GM13976 (cell line): ENCODE results near the gene UQCRQ.

Experiments
- DNase-seq: peaks from one replicate; pipeline ENCODE4 v3.0.0; 2012; ENCODE audit warnings: low spot score
- in situ Hi-C: fragments of 300-500 bp; cut with MboI; formaldehyde crosslinking; loops from one replicate; pipeline ENCODE4 v1.12.0; 2022; ENCODE audit warnings: low sequenced_read_pairs, mixed read lengths, inconsistent platforms; ENCODE audit not compliant: unreplicated experiment
- TF ChIP-seq, protein P1 (sequence below): IDR thresholded peaks from 2 replicates; pipeline ENCODE4 v1.5.1; 2012; ENCODE audit warnings: borderline replicate concordance, mild to moderate bottlenecking; ENCODE audit not compliant: insufficient read depth; ENCODE audit errors: extremely low read depth, missing control alignments, control extremely low read depth

UQCRQ gene

GRCh38 chr5:132866342-132867045 is at the start of gene UQCRQ, which contains the start of gene GDF9:
TSS of gene UQCRQ (plus strand) at chr5:132866642. CDS start at chr5:132866882, 240 bp downstream.
TSS of gene GDF9 (minus strand) at chr5:132866469. CDS start at chr5:132864533, 1,936 bp downstream.
- in situ Hi-C loops = no loop called here
- TF ChIP-seq, protein P1, sequence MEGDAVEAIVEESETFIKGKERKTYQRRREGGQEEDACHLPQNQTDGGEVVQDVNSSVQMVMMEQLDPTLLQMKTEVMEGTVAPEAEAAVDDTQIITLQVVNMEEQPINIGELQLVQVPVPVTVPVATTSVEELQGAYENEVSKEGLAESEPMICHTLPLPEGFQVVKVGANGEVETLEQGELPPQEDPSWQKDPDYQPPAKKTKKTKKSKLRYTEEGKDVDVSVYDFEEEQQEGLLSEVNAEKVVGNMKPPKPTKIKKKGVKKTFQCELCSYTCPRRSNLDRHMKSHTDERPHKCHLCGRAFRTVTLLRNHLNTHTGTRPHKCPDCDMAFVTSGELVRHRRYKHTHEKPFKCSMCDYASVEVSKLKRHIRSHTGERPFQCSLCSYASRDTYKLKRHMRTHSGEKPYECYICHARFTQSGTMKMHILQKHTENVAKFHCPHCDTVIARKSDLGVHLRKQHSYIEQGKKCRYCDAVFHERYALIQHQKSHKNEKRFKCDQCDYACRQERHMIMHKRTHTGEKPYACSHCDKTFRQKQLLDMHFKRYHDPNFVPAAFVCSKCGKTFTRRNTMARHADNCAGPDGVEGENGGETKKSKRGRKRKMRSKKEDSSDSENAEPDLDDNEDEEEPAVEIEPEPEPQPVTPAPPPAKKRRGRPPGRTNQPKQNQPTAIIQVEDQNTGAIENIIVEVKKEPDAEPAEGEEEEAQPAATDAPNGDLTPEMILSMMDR = peak; percentile 19
- peak; percentile 98 for DNase-seq

GRCh38 chr5:132817011-132817410 is 49.4 kb upstream of the UQCRQ start:
- no peak for DNase-seq
- in situ Hi-C loops = loop anchor here (10.0 kb wide), 1 partner anchor 292 kb away; no protein-coding TSS in a partner anchor
- TF ChIP-seq, protein P1 = no peak

- in situ Hi-C loops = loop anchor here (10.0 kb wide), 1 partner anchor 295 kb away; no protein-coding TSS in a partner anchor
- DNase-seq = no peak
- TF ChIP-seq, protein P1 = no peak
These were observed 47.0 kb upstream of the UQCRQ start for GRCh38 chr5:132819468-132819867.

DNA sequence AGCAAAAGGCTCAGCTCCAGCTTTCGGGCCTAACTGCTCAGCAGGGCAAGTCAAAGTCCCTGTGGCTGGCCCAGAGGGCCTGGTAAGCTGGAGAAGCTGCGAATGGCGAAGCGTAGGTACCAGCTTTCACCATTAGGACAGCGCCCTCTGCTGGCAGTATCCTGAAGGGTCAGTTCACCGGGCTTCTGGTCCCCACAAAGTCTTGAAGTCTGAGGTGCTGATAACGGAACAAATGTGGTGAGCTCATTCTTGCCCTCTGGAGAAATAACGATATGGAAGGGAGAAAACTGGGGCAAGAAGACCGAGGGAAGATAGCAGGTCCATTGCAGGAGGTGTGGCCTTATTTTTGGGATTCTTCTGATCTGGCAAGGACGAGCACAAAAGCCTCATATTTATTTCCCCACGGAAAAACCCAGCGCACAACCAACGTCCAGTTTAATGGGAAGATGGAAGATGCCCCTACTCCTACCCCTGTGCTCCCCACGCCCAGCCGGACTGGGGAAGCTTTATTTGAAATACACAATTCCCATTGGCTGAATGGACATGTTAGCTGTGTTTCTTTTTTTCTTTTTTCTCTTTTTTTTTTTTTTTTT is 46.2 kb upstream of the UQCRQ start:
- TF ChIP-seq, protein P1 = peak; percentile 89
- in situ Hi-C loops = loop anchor here (10.0 kb wide), 1 partner anchor 435 kb away; no protein-coding TSS in a partner anchor
- peak; percentile 90 for DNase-seq

DNA sequence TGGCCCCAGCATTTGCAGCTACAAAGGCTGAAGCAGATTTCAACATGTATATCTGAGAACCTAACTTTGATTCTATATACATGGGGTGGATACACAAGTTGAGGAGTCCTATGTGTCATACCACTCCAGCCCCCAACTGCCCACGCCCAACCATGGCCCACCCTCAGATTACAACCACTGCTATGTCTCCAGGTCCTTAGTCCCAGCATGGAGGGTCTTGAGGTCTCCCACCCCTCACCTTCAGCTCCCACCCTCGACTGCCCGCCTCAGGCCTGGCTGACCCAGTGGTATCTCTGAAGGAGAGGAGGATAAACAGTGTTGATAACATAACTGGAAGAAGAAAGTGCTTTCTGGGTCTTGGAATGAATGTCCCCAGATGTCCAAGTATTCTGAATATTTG is 45.1 kb upstream of the UQCRQ start:
- TF ChIP-seq, protein P1 = no peak
- in situ Hi-C loops = loop anchor here (10.0 kb wide), 1 partner anchor 437 kb away; no protein-coding TSS in a partner anchor
- DNase-seq = no peak

- in situ Hi-C loops = loop anchor here (10.0 kb wide), 1 partner anchor 437 kb away; no protein-coding TSS in a partner anchor
- TF ChIP-seq, protein P1 = no peak
- DNase-seq = no peak
These were observed 44.7 kb upstream of the UQCRQ start for GRCh38 chr5:132821791-132822190.
